Liver (tissue), 9 donors: ENCODE measurements around the gene TM9SF1. TPM values are rescaled to one million over a fixed set of nuclear protein-coding genes. Genes with fewer than 3 reads are reported as not detected.

Experiments
- DNase-seq: peaks from one replicate; pipeline ENCODE4 v3.0.0-alpha.2; 2017; ENCODE audit warnings: low spot score
- H3K27ac ChIP-seq, 2 donors: one replicate each; pipeline ENCODE4 v1.7.0; 2013; ENCODE audit warnings: inconsistent platforms in 2 of 2, low read length in 2 of 2, control low read depth in 1 of 2, low read depth in 1 of 2, mild to moderate bottlenecking in 1 of 2
- H3K27me3 ChIP-seq, 4 donors: one replicate each; pipeline versions ENCODE4 v1.6.1 to v1.7.0; 2013; ENCODE audit warnings: low read length in 3 of 4, inconsistent platforms in 1 of 4, mild to moderate bottlenecking in 1 of 4, moderate library complexity in 1 of 4; ENCODE audit not compliant: control insufficient read depth in 4 of 4, insufficient read depth in 4 of 4
- H3K36me3 ChIP-seq, 4 donors: one replicate each; pipeline versions ENCODE4 v1.6.1 to v1.7.0; 2013; ENCODE audit warnings: low read length in 3 of 4, mild to moderate bottlenecking in 3 of 4, low read depth in 1 of 4, moderate library complexity in 1 of 4; ENCODE audit not compliant: control insufficient read depth in 4 of 4, insufficient read depth in 3 of 4
- H3K4me1 ChIP-seq, 4 donors: one replicate each; pipeline versions ENCODE4 v1.6.1 to v1.7.0; 2013; ENCODE audit warnings: low read length in 3 of 4, mild to moderate bottlenecking in 3 of 4, moderate library complexity in 1 of 4; ENCODE audit not compliant: control insufficient read depth in 4 of 4, insufficient read depth in 4 of 4
- H3K4me3 ChIP-seq, 3 donors: one replicate each; pipeline versions ENCODE4 v1.6.1 to v1.7.0; 2013; ENCODE audit warnings: low read length in 3 of 3, control low read depth in 1 of 3, low read depth in 1 of 3, mild to moderate bottlenecking in 1 of 3
- H3K9ac ChIP-seq, 2 donors: one replicate each; pipeline ENCODE4 v1.7.0; 2013; ENCODE audit warnings: low read length in 2 of 2, mild to moderate bottlenecking in 2 of 2, moderate library complexity in 2 of 2, control low read depth in 1 of 2, low read depth in 1 of 2
- H3K9me3 ChIP-seq, 4 donors: one replicate each; pipeline versions ENCODE4 v1.6.1 to v1.7.0; 2013; ENCODE audit warnings: low read length in 3 of 4; ENCODE audit not compliant: control insufficient read depth in 4 of 4
- ATF3 ChIP-seq: IDR thresholded peaks from 2 replicates; pipeline ENCODE4 v1.6.1; 2016; ENCODE audit warnings: antibody characterized with exemption
- CTCF ChIP-seq: fragments of 150-350 bp; IDR thresholded peaks from 2 replicates; pipeline ENCODE4 v1.5.1; 2017; ENCODE audit warnings: improper control_type of control experiment, low read depth, low read length; ENCODE audit not compliant: missing input control
- EGR1 ChIP-seq, 2 donors: IDR thresholded peaks; 2 replicates each; pipeline ENCODE4 v1.6.1; 2016 to 2018; ENCODE audit warnings: antibody characterized with exemption in 2 of 2, low read depth in 2 of 2
- FOXA1 ChIP-seq: IDR thresholded peaks from 2 replicates; pipeline ENCODE4 v1.6.1; 2016; ENCODE audit warnings: antibody characterized with exemption
- GABPA ChIP-seq, 2 donors: IDR thresholded peaks in 1 of 2; conservative IDR thresholded peaks in 1 of 2; 2 replicates each; pipeline ENCODE4 v1.6.1; 2016; ENCODE audit warnings: antibody characterized with exemption in 2 of 2, mild to moderate bottlenecking in 1 of 2, moderate library complexity in 1 of 2
- HNF4A ChIP-seq, 2 donors: conservative IDR thresholded peaks; 2 replicates each; pipeline ENCODE4 v1.6.1; 2016; ENCODE audit warnings: antibody characterized with exemption in 2 of 2, mild to moderate bottlenecking in 2 of 2
- RAD21 ChIP-seq, 2 donors: IDR thresholded peaks; 2 replicates each; pipeline ENCODE4 v1.6.1; 2016; ENCODE audit warnings: antibody characterized with exemption in 2 of 2, mild to moderate bottlenecking in 2 of 2
- SP1 ChIP-seq: IDR thresholded peaks from 2 replicates; pipeline ENCODE4 v1.6.1; 2018; ENCODE audit warnings: antibody characterized with exemption, mild to moderate bottlenecking
- TAF1 ChIP-seq: conservative IDR thresholded peaks from 2 replicates; pipeline ENCODE4 v1.6.1; 2016; ENCODE audit warnings: antibody characterized with exemption, mild to moderate bottlenecking
- YY1 ChIP-seq: IDR thresholded peaks from 2 replicates; pipeline ENCODE4 v1.6.1; 2016; ENCODE audit warnings: antibody characterized with exemption, mild to moderate bottlenecking
- WGBS: extraction: QIAGEN DNeasy Blood & Tissue Kit; methylation state at CpG from one replicate; pipeline ENCODE4 v1.1.7; 2013; 5-methylcytosine and 5-hydroxymethylcytosine counted together
- polyA plus RNA-seq, 2 donors: library from polyadenylated mRNA; stranded (reverse) in 1 of 2; unstranded in 1 of 2; fragments of 200-250 nt in 1 of 2; fragments of >200 nt in 1 of 2; fragmentation: Nextera tagmentation in 1 of 2; extraction: Ambion mirVana in 1 of 2; gene quantifications; one replicate each; pipeline versions ENCODE4 v1.2.1 to v1.2.3, GENCODE V29; 2013 to 2015
- total RNA-seq, 2 donors: library from RNA; depleted of rRNA; stranded (reverse); fragments of >200 nt; gene quantifications; one replicate each; pipeline ENCODE4 v1.2.3, GENCODE V29; 2014
- TF ChIP-seq, protein P1 (sequence below): IDR thresholded peaks from 2 replicates; pipeline ENCODE4 v1.6.1; 2016; ENCODE audit warnings: antibody characterized with exemption, mild to moderate bottlenecking
- TF ChIP-seq, protein P2 (sequence below): IDR thresholded peaks from 2 replicates; pipeline ENCODE4 v1.6.1; 2016; ENCODE audit warnings: antibody characterized with exemption
- TF ChIP-seq, protein P3 (sequence below): IDR thresholded peaks from 2 replicates; pipeline ENCODE4 v1.6.1; 2016; ENCODE audit warnings: antibody characterized with exemption
- donor health status: healthy.
- donor health status: healthy.
- donor health status: healthy.
- donor health status: healthy.
- donor health status: healthy.

TM9SF1 gene
- 10 to 100 TPM; 27.5 to 76.2 TPM for total RNA-seq
- 10 to 100 TPM; 30.0 to 46.9 TPM for polyA plus RNA-seq

- WGBS = under 1% methylated on average over 89 of the region's 89 CpGs
- Histone ChIP-seq H3K36me3 (peaks cover 4 to 13% (median 9%) of the 10 kb centered on the region in 4 donors), H3K27ac (peak within 1 kb of the TSS; percentile 99), H3K27me3 (no peaks in the 10 kb centered on the region), H3K9me3 (no peaks in the 10 kb centered on the region), H3K9ac (peak within 1 kb of the TSS; percentile 76 to 97), H3K4me1 (peaks cover 0 to 29% (median 23%) of the 10 kb centered on the region in 4 donors), H3K4me3 (peak within 1 kb of the TSS; percentile 79 to 94 (median 93))
- DNase-seq = peak; percentile 86
- TF ChIP-seq EGR1 (IDR thresholded peaks at IDR 0.05; ENCODE audit: low read depth in 2 of 2) (no peak), RAD21 (IDR thresholded peaks at IDR 0.05) (no peak), HNF4A (conservative IDR thresholded peaks at IDR 0.05) (no peak), TAF1 (no peak), SP1 (no peak), YY1 (peak; percentile 70), CTCF (no peak), GABPA (IDR thresholded peaks at IDR 0.05 in 1 of 2, conservative IDR thresholded peaks at IDR 0.05 in 1 of 2) (peak in 1 of 2 donors; percentile 82), ATF3 (no peak), FOXA1 (no peak)
- TF ChIP-seq, protein P1, sequence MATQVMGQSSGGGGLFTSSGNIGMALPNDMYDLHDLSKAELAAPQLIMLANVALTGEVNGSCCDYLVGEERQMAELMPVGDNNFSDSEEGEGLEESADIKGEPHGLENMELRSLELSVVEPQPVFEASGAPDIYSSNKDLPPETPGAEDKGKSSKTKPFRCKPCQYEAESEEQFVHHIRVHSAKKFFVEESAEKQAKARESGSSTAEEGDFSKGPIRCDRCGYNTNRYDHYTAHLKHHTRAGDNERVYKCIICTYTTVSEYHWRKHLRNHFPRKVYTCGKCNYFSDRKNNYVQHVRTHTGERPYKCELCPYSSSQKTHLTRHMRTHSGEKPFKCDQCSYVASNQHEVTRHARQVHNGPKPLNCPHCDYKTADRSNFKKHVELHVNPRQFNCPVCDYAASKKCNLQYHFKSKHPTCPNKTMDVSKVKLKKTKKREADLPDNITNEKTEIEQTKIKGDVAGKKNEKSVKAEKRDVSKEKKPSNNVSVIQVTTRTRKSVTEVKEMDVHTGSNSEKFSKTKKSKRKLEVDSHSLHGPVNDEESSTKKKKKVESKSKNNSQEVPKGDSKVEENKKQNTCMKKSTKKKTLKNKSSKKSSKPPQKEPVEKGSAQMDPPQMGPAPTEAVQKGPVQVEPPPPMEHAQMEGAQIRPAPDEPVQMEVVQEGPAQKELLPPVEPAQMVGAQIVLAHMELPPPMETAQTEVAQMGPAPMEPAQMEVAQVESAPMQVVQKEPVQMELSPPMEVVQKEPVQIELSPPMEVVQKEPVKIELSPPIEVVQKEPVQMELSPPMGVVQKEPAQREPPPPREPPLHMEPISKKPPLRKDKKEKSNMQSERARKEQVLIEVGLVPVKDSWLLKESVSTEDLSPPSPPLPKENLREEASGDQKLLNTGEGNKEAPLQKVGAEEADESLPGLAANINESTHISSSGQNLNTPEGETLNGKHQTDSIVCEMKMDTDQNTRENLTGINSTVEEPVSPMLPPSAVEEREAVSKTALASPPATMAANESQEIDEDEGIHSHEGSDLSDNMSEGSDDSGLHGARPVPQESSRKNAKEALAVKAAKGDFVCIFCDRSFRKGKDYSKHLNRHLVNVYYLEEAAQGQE = peak; percentile 42
- TF ChIP-seq, protein P2, sequence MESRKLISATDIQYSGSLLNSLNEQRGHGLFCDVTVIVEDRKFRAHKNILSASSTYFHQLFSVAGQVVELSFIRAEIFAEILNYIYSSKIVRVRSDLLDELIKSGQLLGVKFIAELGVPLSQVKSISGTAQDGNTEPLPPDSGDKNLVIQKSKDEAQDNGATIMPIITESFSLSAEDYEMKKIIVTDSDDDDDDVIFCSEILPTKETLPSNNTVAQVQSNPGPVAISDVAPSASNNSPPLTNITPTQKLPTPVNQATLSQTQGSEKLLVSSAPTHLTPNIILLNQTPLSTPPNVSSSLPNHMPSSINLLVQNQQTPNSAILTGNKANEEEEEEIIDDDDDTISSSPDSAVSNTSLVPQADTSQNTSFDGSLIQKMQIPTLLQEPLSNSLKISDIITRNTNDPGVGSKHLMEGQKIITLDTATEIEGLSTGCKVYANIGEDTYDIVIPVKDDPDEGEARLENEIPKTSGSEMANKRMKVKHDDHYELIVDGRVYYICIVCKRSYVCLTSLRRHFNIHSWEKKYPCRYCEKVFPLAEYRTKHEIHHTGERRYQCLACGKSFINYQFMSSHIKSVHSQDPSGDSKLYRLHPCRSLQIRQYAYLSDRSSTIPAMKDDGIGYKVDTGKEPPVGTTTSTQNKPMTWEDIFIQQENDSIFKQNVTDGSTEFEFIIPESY = no peak
- TF ChIP-seq, protein P3, sequence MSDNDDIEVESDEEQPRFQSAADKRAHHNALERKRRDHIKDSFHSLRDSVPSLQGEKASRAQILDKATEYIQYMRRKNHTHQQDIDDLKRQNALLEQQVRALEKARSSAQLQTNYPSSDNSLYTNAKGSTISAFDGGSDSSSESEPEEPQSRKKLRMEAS = no peak
These were observed at the start of gene TM9SF1 for GRCh38 chr14:24195186-24196070. TM9SF1 (minus strand) TSS chr14:24195441; CDS start chr14:24195019, 422 bp downstream.
